OCI-M2 (cell line): ENCODE data around the gene MACF1.

Experiments used
- DNase-seq: peaks from one replicate; lab custom pipeline; 2025; ENCODE audit not compliant: unreplicated experiment; lab: John Stamatoyannopoulos, UW

The MACF1 gene

GRCh38 chr1:39258925-39259244 lies 54.4 kb downstream of the MACF1 start:
- DNase-seq, result no peak

GRCh38 chr1:39261712-39262221 lies 57.3 kb downstream of the MACF1 start:
- DNase-seq, result no peak

- DNase-seq, result no peak
Measured at GRCh38 chr1:39262802-39263201, 58.3 kb downstream of the MACF1 start.

- DNase-seq, result no peak
Measured at GRCh38 chr1:39266269-39266668, 61.8 kb downstream of the MACF1 start.

- DNase-seq, result no peak
Measured at GRCh38 chr1:39266792-39267191, 62.3 kb downstream of the MACF1 start.

GRCh38 chr1:39268112-39268581 lies 63.7 kb downstream of the MACF1 start:
- no peak for DNase-seq

- DNase-seq, result no peak
Measured at GRCh38 chr1:39268906-39269305, 64.4 kb downstream of the MACF1 start.

- no peak for DNase-seq
Measured at GRCh38 chr1:39269349-39269748, 64.9 kb downstream of the MACF1 start.

GRCh38 chr1:39269791-39270342 lies 65.4 kb downstream of the MACF1 start:
- DNase-seq, result no peak

GRCh38 chr1:39270368-39270767 lies 65.9 kb downstream of the MACF1 start:
- DNase-seq, result no peak

- DNase-seq, result no peak
Measured at GRCh38 chr1:39272027-39272797, 67.7 kb downstream of the MACF1 start.

- no peak for DNase-seq
Measured at GRCh38 chr1:39272798-39273469, 68.4 kb downstream of the MACF1 start.

GRCh38 chr1:39275836-39276507 lies 71.5 kb downstream of the MACF1 start:
- no peak for DNase-seq

- DNase-seq, result no peak
Measured at GRCh38 chr1:39277879-39278278, 73.4 kb downstream of the MACF1 start.

GRCh38 chr1:39282537-39283216 lies 78.2 kb downstream of the MACF1 start:
- DNase-seq, result no peak

- no peak for DNase-seq
Measured at GRCh38 chr1:39283858-39284257, 79.4 kb downstream of the MACF1 start.

- no peak for DNase-seq
Measured at GRCh38 chr1:39287541-39287940, 83.0 kb downstream of the MACF1 start.

GRCh38 chr1:39288735-39289465 lies 84.4 kb downstream of the MACF1 start:
- no peak for DNase-seq

- no peak for DNase-seq
Measured at GRCh38 chr1:39292401-39292800, 87.9 kb downstream of the MACF1 start.

- no peak for DNase-seq
Measured at GRCh38 chr1:39293375-39294070, 89.0 kb downstream of the MACF1 start.
